HepG2 (cell line): ENCODE measurements around the gene GMEB2. TPM values are rescaled to one million over a fixed set of nuclear protein-coding genes. Genes with fewer than 3 reads are reported as not detected.

Experiments used
- ARNTL ChIP-seq: sonication (generic); formaldehyde crosslinking; IDR thresholded peaks from 2 replicates; pipeline ENCODE4 v1.4.0; 2020; ENCODE audit warnings: mild to moderate bottlenecking, missing genetic modification reagents
- BRD4 ChIP-seq: sonication (generic); formaldehyde crosslinking; IDR thresholded peaks from 2 replicates; pipeline ENCODE4 v1.4.0; 2020; ENCODE audit warnings: missing genetic modification reagents
- CENPX ChIP-seq: sonication (generic); formaldehyde crosslinking; IDR thresholded peaks from 2 replicates; pipeline ENCODE4 v1.9.0; 2021; ENCODE audit warnings: mild to moderate bottlenecking, missing genetic modification reagents, moderate library complexity
- DNMT3B ChIP-seq: conservative IDR thresholded peaks from 2 replicates; pipeline ENCODE4 v1.6.1; 2016; ENCODE audit warnings: missing biosample characterization, control low read depth
- DR1 ChIP-seq: sonication (generic); formaldehyde crosslinking; IDR thresholded peaks from 2 replicates; pipeline ENCODE4 v1.8.0; 2021; ENCODE audit warnings: mild to moderate bottlenecking, missing genetic modification reagents, inconsistent platforms
- DRAP1 ChIP-seq: IDR thresholded peaks from 2 replicates; pipeline ENCODE4 v1.6.1; 2016; ENCODE audit warnings: missing genetic modification reagents, missing compliant biosample characterization
- ELF1 ChIP-seq: sonication (generic); formaldehyde crosslinking; IDR thresholded peaks from 2 replicates; pipeline ENCODE4 v1.4.0; 2020; ENCODE audit warnings: missing genetic modification reagents
- FOXK2 ChIP-seq: fragments of 450-650 bp; IDR thresholded peaks from 2 replicates; pipeline ENCODE4 v1.6.1; 2016
- HINFP ChIP-seq: sonication (generic); formaldehyde crosslinking; IDR thresholded peaks from 2 replicates; pipeline ENCODE4 v1.4.0; 2020; ENCODE audit warnings: low read depth, mild to moderate bottlenecking, missing genetic modification reagents
- HOXA3 ChIP-seq: sonication (generic); formaldehyde crosslinking; IDR thresholded peaks from 2 replicates; pipeline ENCODE4 v1.5.0; 2020; ENCODE audit warnings: missing genetic modification reagents
- MBD4 ChIP-seq: IDR thresholded peaks from 2 replicates; pipeline ENCODE4 v1.6.1; 2012; ENCODE audit warnings: low read length, inconsistent platforms, borderline replicate concordance
- MTA3 ChIP-seq: sonication (generic); formaldehyde crosslinking; IDR thresholded peaks from 2 replicates; pipeline ENCODE4 v1.4.0; 2020; ENCODE audit warnings: missing genetic modification reagents
- POLR2AphosphoS5 ChIP-seq: IDR thresholded peaks from 2 replicates; pipeline ENCODE4 v1.6.1; 2012; ENCODE audit warnings: low read depth, low read length
- SMYD3 ChIP-seq: sonication (generic); formaldehyde crosslinking; IDR thresholded peaks from 2 replicates; pipeline ENCODE4 v1.8.1; 2023; ENCODE audit warnings: mild to moderate bottlenecking, missing genetic modification reagents
- ZBTB49 ChIP-seq: sonication (generic); formaldehyde crosslinking; IDR thresholded peaks from 2 replicates; pipeline ENCODE4 v1.4.0; 2020; ENCODE audit warnings: missing genetic modification reagents, borderline replicate concordance
- ZNF142 ChIP-seq: sonication (generic); formaldehyde crosslinking; IDR thresholded peaks from 2 replicates; pipeline ENCODE4 v1.4.0; 2020; ENCODE audit warnings: missing genetic modification reagents
- ZNF160 ChIP-seq: sonication (generic); formaldehyde crosslinking; IDR thresholded peaks from 2 replicates; pipeline ENCODE4 v1.8.0; 2022; ENCODE audit warnings: mild to moderate bottlenecking, inconsistent platforms, missing genetic modification reagents
- ZNF24 ChIP-seq: fragments of 450-650 bp; IDR thresholded peaks from 2 replicates; pipeline ENCODE4 v1.6.1; 2017; ENCODE audit warnings: antibody characterized with exemption, mild to moderate bottlenecking
- ZNF256 ChIP-seq: sonication (generic); formaldehyde crosslinking; conservative IDR thresholded peaks from 2 replicates; pipeline ENCODE4 v1.4.0; 2020; ENCODE audit warnings: missing genetic modification reagents
- ZNF331 ChIP-seq: sonication (generic); formaldehyde crosslinking; IDR thresholded peaks from 2 replicates; pipeline ENCODE4 v1.4.0; 2020; ENCODE audit warnings: missing genetic modification reagents
- ZNF841 ChIP-seq: sonication (generic); formaldehyde crosslinking; IDR thresholded peaks from 2 replicates; pipeline ENCODE4 v1.8.1; 2023; ENCODE audit warnings: missing genetic modification reagents, borderline replicate concordance
- ZNF850 ChIP-seq: sonication (generic); formaldehyde crosslinking; conservative IDR thresholded peaks from 2 replicates; pipeline ENCODE4 v1.9.0; 2021; ENCODE audit warnings: mild to moderate bottlenecking, missing genetic modification reagents
- polyA plus RNA-seq, 8 experiments: library from polyadenylated mRNA; depleted of rRNA in 3 of 8; stranded (reverse) in 7 of 8; unstranded in 1 of 8; fragments of >200 nt; fragmentation: Illumina TruSeq in 4 of 8; extraction: Trizol in 4 of 8; gene quantifications; 2 replicates each; pipeline versions ENCODE4 v1.2.1 to v1.2.3, GENCODE V29; 2011 to 2016; ENCODE audit warnings: low read depth in 4 of 8, missing spikeins in 1 of 8, mixed read lengths in 1 of 8; ENCODE audit not compliant: insufficient read depth in 1 of 8
- total RNA-seq, 5 experiments: library from RNA; depleted of rRNA; stranded (reverse); fragments of >200 nt; fragmentation: Illumina TruSeq; extraction: Trizol; gene quantifications; 2 replicates each; pipeline ENCODE4 v1.2.3, GENCODE V29; 2016; ENCODE audit warnings: low read depth in 1 of 5

The GMEB2 gene
- total and polyA plus RNA-seq, 2 of the 13 experiments (the other 11 are each of a cell fraction or from before 2014, with no cell fraction given): 10.6 to 12.4 TPM

GRCh38 chr20:63626424-63627128, at the start of gene GMEB2 (continued):
- TF ChIP-seq ZNF142 (CRISPR knock-in tag) (peak; percentile 96), BRD4 (peak; percentile 92), ZNF850 (no peak), ZBTB49 (no peak), ZNF160 (CRISPR knock-in tag) (peak; percentile 91), MTA3 (CRISPR knock-in tag) (no peak; the same call in 1 of the 2 replicates), MBD4 (no peak), POLR2AphosphoS5 (peak; percentile 47), FOXK2 (no peak), ZNF24 (no peak), ZNF331 (CRISPR knock-in tag) (peak; percentile 58; the same call in 1 of the 2 replicates), SMYD3 (CRISPR knock-in tag) (no peak), DRAP1 (no peak), DNMT3B (CRISPR knock-in tag) (no peak; the same call in 1 of the 2 replicates), HOXA3 (CRISPR knock-in tag) (peak; percentile 91), ELF1 (CRISPR knock-in tag) (no peak), DR1 (no peak), HINFP (CRISPR knock-in tag) (no peak), ZNF256 (CRISPR knock-in tag) (no peak; the same call in 1 of the 2 replicates), CENPX (CRISPR knock-in tag) (no peak), ZNF841 (CRISPR knock-in tag) (no peak), ARNTL (CRISPR knock-in tag) (no peak)
